OCI-LY1 (cell line): ENCODE measurements around the gene PLXNA2.

Experiments
- EZH2 ChIP-seq: fragments of 200-600 bp; sonication (generic), shearing (Covaris generic); IDR thresholded peaks from 2 replicates; pipeline ENCODE4 v1.8.0; 2017; ENCODE audit warnings: borderline replicate concordance, mixed run types, mild to moderate bottlenecking, antibody characterized with exemption, low read length, moderate library complexity, mixed read lengths
- TF ChIP-seq, protein P1 (sequence below): fragments of 200-600 bp; sonication (generic), shearing (Covaris generic); IDR thresholded peaks from 2 replicates; pipeline ENCODE4 v1.5.1; 2017; ENCODE audit warnings: mild to moderate bottlenecking, antibody characterized with exemption, low read length, moderate library complexity, mixed read lengths

DNA sequence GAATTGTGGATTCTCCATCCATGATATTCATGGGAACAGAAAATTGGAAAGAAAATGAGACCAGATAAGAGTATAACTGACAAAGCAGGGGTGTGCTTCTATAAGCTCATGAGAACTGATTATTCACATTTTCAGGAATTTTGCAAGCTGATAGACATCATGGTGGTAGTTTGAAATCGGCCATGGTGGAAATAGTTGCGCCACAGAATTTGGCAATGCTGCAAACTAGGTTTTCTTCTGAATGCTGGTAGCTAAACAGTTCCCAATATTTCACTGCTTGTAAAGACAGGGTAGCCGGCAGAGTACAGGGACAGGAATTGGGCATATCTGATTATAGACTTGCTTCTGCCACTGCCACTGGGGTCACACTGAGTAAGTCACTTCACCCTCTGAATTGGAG is 151.1 kb downstream of the PLXNA2 start:
- TF ChIP-seq, protein P1, sequence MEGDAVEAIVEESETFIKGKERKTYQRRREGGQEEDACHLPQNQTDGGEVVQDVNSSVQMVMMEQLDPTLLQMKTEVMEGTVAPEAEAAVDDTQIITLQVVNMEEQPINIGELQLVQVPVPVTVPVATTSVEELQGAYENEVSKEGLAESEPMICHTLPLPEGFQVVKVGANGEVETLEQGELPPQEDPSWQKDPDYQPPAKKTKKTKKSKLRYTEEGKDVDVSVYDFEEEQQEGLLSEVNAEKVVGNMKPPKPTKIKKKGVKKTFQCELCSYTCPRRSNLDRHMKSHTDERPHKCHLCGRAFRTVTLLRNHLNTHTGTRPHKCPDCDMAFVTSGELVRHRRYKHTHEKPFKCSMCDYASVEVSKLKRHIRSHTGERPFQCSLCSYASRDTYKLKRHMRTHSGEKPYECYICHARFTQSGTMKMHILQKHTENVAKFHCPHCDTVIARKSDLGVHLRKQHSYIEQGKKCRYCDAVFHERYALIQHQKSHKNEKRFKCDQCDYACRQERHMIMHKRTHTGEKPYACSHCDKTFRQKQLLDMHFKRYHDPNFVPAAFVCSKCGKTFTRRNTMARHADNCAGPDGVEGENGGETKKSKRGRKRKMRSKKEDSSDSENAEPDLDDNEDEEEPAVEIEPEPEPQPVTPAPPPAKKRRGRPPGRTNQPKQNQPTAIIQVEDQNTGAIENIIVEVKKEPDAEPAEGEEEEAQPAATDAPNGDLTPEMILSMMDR = no peak
- no peak for TF ChIP-seq EZH2
